ENCODE results near the gene GARNL3.

GARNL3 gene

DNA sequence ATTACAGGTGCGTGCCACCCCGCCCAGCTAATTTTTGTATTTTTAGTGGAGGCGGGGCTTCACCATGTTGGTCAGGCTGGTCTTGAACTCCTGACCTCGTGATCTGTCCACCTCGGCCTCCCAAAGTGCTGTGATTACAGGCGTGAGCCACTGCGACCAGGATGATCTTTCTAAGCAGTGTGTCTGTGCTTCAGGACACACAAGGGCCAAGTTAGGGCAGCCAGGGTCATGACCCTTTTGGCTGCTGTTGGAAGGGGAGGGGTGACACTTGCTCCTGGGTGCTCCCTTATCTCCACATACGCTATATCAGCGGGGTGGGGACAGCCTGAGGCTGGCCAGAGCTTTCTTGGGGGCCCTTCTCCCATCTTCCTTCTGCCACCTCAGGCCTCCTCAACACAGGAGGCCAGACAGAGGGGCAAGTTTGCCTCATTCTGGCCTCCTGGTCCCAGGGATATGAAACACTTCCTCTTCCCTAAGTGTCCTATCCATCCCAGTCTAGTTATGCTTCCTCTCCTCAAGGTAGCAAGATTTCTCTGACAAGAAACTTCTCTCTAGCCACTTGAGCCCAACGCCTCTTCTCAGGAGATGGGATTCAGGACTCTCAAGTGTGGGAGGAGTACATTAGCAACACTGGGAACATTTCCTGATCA lies 157.7 kb downstream of the GARNL3 start:
- no peak for DNase-seq (ENCODE audit: extremely low spot score)
- CTCF ChIA-PET: interaction anchor here (1.3 kb wide), 1 partner anchor 25 kb away, joined by 6 read pairs; the partner anchor contains the start of gene SLC2A8
- POLR2A ChIA-PET: no interaction called here
- TF ChIP-seq, protein P1, sequence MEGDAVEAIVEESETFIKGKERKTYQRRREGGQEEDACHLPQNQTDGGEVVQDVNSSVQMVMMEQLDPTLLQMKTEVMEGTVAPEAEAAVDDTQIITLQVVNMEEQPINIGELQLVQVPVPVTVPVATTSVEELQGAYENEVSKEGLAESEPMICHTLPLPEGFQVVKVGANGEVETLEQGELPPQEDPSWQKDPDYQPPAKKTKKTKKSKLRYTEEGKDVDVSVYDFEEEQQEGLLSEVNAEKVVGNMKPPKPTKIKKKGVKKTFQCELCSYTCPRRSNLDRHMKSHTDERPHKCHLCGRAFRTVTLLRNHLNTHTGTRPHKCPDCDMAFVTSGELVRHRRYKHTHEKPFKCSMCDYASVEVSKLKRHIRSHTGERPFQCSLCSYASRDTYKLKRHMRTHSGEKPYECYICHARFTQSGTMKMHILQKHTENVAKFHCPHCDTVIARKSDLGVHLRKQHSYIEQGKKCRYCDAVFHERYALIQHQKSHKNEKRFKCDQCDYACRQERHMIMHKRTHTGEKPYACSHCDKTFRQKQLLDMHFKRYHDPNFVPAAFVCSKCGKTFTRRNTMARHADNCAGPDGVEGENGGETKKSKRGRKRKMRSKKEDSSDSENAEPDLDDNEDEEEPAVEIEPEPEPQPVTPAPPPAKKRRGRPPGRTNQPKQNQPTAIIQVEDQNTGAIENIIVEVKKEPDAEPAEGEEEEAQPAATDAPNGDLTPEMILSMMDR (IDR thresholded peaks at IDR 0.05; ENCODE audit: control extremely low read depth, extremely low read depth, low read depth, missing control alignments): no peak

DNA sequence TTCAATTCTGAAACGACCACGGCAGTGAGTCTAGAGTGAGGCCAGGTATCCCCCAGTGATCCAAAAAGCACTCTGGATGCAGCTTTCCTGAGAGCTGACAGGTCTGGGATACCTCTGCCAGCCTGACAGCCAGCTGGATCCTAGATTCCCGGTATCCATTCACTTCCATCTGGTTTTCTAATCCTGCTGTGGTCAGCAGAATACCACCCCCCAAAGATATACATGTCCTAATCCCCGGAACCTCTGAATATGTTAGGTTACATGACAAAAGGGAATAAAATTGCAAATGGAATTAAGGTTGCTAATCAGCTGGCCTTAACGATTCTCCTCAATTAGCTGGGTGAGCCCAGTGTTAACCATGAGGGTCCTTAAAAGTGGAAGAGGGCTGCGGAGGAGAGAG lies 158.2 kb downstream of the GARNL3 start:
- CTCF ChIA-PET: interaction anchor here (1.3 to 1.8 kb wide), 2 partner anchors 16 to 26 kb away, joined by 5 to 6 read pairs; partner anchors contain the start of gene SLC2A8
- DNase-seq (ENCODE audit: extremely low spot score): no peak
- TF ChIP-seq, protein P1 (IDR thresholded peaks at IDR 0.05; ENCODE audit: control extremely low read depth, extremely low read depth, low read depth, missing control alignments): no peak
- POLR2A ChIA-PET: interaction anchor here (1.8 kb wide), 1 partner anchor 26 kb away, joined by 7 read pairs; the partner anchor contains the start of gene SLC2A8

DNA sequence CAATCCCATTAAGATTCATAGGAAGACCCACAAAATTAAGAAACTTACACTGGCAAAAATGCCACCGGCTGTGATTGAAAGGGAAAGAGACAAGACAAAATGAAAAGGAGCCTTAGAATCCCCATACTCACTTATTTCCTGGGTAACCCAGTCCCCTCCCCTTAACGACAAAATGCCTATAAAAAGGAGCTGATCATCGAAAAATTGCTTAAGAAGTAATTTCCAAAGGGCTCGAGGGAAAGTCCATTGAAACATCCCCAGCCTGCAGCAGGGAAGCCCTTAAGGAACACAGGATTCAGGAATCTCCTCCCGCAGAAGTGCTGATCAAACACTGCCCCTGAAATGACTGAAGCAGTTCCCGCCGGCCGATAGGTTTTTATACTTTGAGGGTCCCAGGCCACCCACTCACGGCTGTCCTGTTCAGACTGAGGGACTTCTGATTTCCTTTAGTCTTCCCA lies 158.9 kb downstream of the GARNL3 start:
- ChIA-PET POLR2A (interaction anchor here (1.8 kb wide), 1 partner anchor 27 kb away, joined by 7 read pairs; the partner anchor contains the start of gene SLC2A8), CTCF (interaction anchor here (1.3 to 1.8 kb wide), 4 partner anchors 16 to 209 kb away, joined by 3 to 6 read pairs (median 4); partner anchors contain the start of gene SLC2A8)
- TF ChIP-seq, protein P1 (IDR thresholded peaks at IDR 0.05; ENCODE audit: control extremely low read depth, extremely low read depth, low read depth, missing control alignments): no peak
- no peak for DNase-seq (ENCODE audit: extremely low spot score)

DNA sequence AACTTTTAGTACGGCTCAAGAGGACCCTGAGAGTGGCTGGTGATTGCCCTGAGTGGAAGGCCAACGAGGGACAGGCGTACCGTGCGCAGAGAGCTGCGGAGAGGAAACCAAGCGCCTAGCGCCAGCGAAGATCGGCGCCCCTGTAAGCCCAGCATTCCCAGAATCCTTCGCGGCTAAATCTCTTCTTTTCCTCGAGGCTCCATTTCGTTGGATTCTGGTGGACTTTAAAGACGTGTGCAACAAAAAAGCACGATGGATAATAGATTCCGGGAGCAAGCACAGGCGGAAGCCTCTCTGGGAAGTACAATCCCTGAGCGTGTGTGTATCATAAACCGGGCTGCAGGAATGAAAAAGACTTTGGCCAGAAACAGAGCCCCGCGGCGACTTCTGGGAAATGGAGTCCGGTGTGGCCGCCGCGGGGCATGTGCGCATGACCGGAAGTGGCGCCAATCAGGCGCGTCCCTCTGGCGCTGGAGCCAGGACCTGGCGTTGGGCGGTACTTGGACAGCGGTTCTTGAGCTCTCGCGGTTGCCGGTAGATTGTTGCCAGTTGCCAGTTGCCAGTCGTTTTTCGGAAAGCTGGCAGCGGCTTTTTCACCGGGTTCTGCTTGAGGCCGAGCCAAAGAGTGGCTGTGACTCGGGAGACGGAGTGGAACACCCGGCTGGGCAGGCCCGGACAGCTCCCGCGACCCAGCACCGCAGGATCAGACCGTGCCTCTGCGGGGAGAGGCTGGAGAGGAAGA lies 159.5 kb downstream of the GARNL3 start, which contains the start of gene ZNF79:
Gene ZNF79 (plus strand): TSS at position 449 of the 742 bp plus-strand sequence. CDS start 406 bp downstream, outside the sequence.
- DNase-seq (ENCODE audit: extremely low spot score): peak; percentile 96
- TF ChIP-seq, protein P1 (IDR thresholded peaks at IDR 0.05; ENCODE audit: control extremely low read depth, extremely low read depth, low read depth, missing control alignments): no peak
- CTCF ChIA-PET: interaction anchor here (1.3 to 1.8 kb wide), 3 partner anchors 17 to 209 kb away, joined by 3 to 5 read pairs (median 4); no protein-coding TSS in a partner anchor
- POLR2A ChIA-PET: interaction anchor here (0.9 to 1.8 kb wide), 4 partner anchors 20 to 27 kb away, joined by 3 to 12 read pairs (median 6); partner anchors contain the start of genes LRSAM1, RPL12 and SLC2A8

DNA sequence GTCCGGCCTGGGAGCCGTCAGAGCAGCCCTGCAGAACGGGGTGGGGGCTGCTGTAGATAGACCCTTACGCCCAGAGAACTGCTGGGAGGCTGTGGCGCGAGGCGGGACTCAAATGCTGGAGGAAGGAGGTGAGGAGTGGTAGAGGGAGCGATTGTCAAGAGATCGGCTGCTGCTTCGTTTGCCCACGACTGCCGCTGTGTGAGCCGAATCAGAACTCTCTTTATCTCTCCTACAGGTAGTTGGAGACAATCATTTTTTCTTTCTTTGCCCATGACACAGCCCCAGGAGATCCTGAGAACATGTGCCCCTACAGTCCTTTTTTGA lies 160.1 kb downstream of the GARNL3 start:
- CTCF ChIA-PET: interaction anchor here (1.3 to 1.8 kb wide), 3 partner anchors 17 to 210 kb away, joined by 3 to 5 read pairs (median 4); no protein-coding TSS in a partner anchor
- DNase-seq (ENCODE audit: extremely low spot score): no peak
- TF ChIP-seq, protein P1 (IDR thresholded peaks at IDR 0.05; ENCODE audit: control extremely low read depth, extremely low read depth, low read depth, missing control alignments): no peak
- POLR2A ChIA-PET: interaction anchor here (0.9 to 1.8 kb wide), 4 partner anchors 19 to 28 kb away, joined by 3 to 12 read pairs (median 6); partner anchors contain the start of genes LRSAM1, RPL12 and SLC2A8

DNA sequence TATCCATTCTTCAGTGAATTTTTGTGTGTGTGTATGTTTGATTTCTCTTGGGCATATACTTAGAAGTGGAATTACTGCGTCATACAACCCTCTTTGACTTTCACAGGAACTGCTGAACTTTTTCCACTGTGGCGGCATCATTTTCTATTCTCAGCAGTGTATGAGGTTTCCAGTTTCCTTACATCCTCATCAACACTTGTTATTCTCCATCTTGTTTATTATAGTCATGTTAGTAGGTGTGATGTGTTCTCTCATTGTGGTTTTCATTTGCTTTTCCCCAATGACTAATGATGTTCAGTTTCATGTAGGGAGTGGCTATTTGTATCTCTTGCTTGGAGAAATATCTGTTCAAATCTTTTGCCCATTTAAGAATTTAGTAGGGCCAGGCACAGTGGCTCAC lies 162.2 kb downstream of the GARNL3 start:
- POLR2A ChIA-PET: interaction anchor here (0.6 kb wide), 2 partner anchors 16 to 271 kb away, joined by 3 read pairs; no protein-coding TSS in a partner anchor

More for the DNA sequence above, 162.2 kb downstream of the GARNL3 start:
- CTCF ChIA-PET: no interaction called here
- DNase-seq (ENCODE audit: extremely low spot score): no peak
- TF ChIP-seq, protein P1 (IDR thresholded peaks at IDR 0.05; ENCODE audit: control extremely low read depth, extremely low read depth, low read depth, missing control alignments): no peak

Data from GM10248 (cell line).